Activated CD4-positive, alpha-beta T cell treated with anti-CD3 and anti-CD28 coated beads for 48 hours (primary cell): ENCODE measurements around the gene DNAH17.

Experiments
- DNase-seq: peaks from one replicate; pipeline ENCODE4 v3.0.0-alpha.2; 2020

The DNAH17 gene

GRCh38 chr17:78428025-78428575, 149.1 kb downstream of the DNAH17 start:
- no peak for DNase-seq

- DNase-seq: no peak
These were observed 150.1 kb downstream of the DNAH17 start for GRCh38 chr17:78427140-78427539.

GRCh38 chr17:78426293-78426879, 150.8 kb downstream of the DNAH17 start:
- DNase-seq: no peak

- DNase-seq: no peak
These were observed 151.8 kb downstream of the DNAH17 start for GRCh38 chr17:78425429-78425828.

GRCh38 chr17:78423961-78424675, 153.1 kb downstream of the DNAH17 start:
- no peak for DNase-seq

GRCh38 chr17:78422872-78423588, 154.2 kb downstream of the DNAH17 start:
- no peak for DNase-seq

- no peak for DNase-seq
These were observed 155.0 kb downstream of the DNAH17 start for GRCh38 chr17:78422267-78422605.

GRCh38 chr17:78421534-78422266, 155.5 kb downstream of the DNAH17 start:
- DNase-seq: peak; percentile 84

- DNase-seq: no peak
These were observed 156.1 kb downstream of the DNAH17 start for GRCh38 chr17:78421084-78421533.

GRCh38 chr17:78419970-78420815, 157.0 kb downstream of the DNAH17 start:
- no peak for DNase-seq

- no peak for DNase-seq
These were observed 158.7 kb downstream of the DNAH17 start for GRCh38 chr17:78418326-78419026.

GRCh38 chr17:78417531-78417909, 159.7 kb downstream of the DNAH17 start:
- DNase-seq: no peak

GRCh38 chr17:78416791-78417530, 160.2 kb downstream of the DNAH17 start:
- no peak for DNase-seq

- no peak for DNase-seq
These were observed 161.1 kb downstream of the DNAH17 start for GRCh38 chr17:78415821-78416711.

GRCh38 chr17:78414178-78415162, 162.7 kb downstream of the DNAH17 start:
- DNase-seq: peak; percentile 52

GRCh38 chr17:78412403-78412802, 164.8 kb downstream of the DNAH17 start:
- DNase-seq: peak; percentile 69

- no peak for DNase-seq
These were observed 165.8 kb downstream of the DNAH17 start for GRCh38 chr17:78411241-78411857.
